T-helper 22 cell (primary cell): ENCODE data around the gene LRRC71.

Source experiments
- DNase-seq: peaks from one replicate; pipeline ENCODE4 v3.0.0-alpha.2; 2020; ENCODE audit warnings: low read depth

The LRRC71 gene

GRCh38 chr1:156920233-156921052 lies at the start of gene LRRC71:
TSS of gene LRRC71 (plus strand) at chr1:156920632. CDS start at chr1:156920804, 172 bp downstream.
- peak; percentile 11 for DNase-seq

- DNase-seq: no peak
Measured at GRCh38 chr1:156873659-156874058, 46.8 kb upstream of the LRRC71 start.

GRCh38 chr1:156874142-156874541 lies 46.3 kb upstream of the LRRC71 start:
- no peak for DNase-seq

GRCh38 chr1:156874572-156875340 lies 45.7 kb upstream of the LRRC71 start:
- no peak for DNase-seq

GRCh38 chr1:156875341-156875615 lies 45.2 kb upstream of the LRRC71 start:
- DNase-seq: no peak

GRCh38 chr1:156876281-156876680 lies 44.2 kb upstream of the LRRC71 start:
- no peak for DNase-seq

- no peak for DNase-seq
Measured at GRCh38 chr1:156877433-156878170, 42.8 kb upstream of the LRRC71 start.

GRCh38 chr1:156879876-156880275 lies 40.6 kb upstream of the LRRC71 start:
- DNase-seq: no peak

- no peak for DNase-seq
Measured at GRCh38 chr1:156880473-156880872, 40.0 kb upstream of the LRRC71 start.

GRCh38 chr1:156881101-156881500 lies 39.3 kb upstream of the LRRC71 start:
- DNase-seq: no peak

- DNase-seq: no peak
Measured at GRCh38 chr1:156881663-156882062, 38.8 kb upstream of the LRRC71 start.

- DNase-seq: no peak
Measured at GRCh38 chr1:156882543-156882942, 37.9 kb upstream of the LRRC71 start.

- DNase-seq: no peak
Measured at GRCh38 chr1:156883919-156884318, 36.5 kb upstream of the LRRC71 start.

- DNase-seq: no peak
Measured at GRCh38 chr1:156884560-156885184, 35.8 kb upstream of the LRRC71 start.

GRCh38 chr1:156885314-156885713 lies 35.1 kb upstream of the LRRC71 start:
- DNase-seq: no peak

GRCh38 chr1:156885880-156886355 lies 34.5 kb upstream of the LRRC71 start:
- DNase-seq: no peak

GRCh38 chr1:156886583-156887281 lies 33.7 kb upstream of the LRRC71 start:
- DNase-seq: no peak

- DNase-seq: no peak
Measured at GRCh38 chr1:156887317-156887716, 33.1 kb upstream of the LRRC71 start.

GRCh38 chr1:156887734-156888133 lies 32.7 kb upstream of the LRRC71 start:
- DNase-seq: no peak

GRCh38 chr1:156889802-156890580 lies 30.4 kb upstream of the LRRC71 start:
- DNase-seq: no peak
